Neural progenitor cell (in vitro differentiated cells): ENCODE data around the gene YKT6. TPM values are rescaled to one million over a fixed set of nuclear protein-coding genes. Genes with fewer than 3 reads are reported as not detected.

Experiments used
- DNase-seq: peaks from one replicate; pipeline ENCODE4 v3.0.0-alpha.2; 2016; ENCODE audit warnings: low spot score
- H2AFZ ChIP-seq: fragments of 200-600 bp; sonication (generic); replicated peaks from 2 replicates; pipeline ENCODE4 v1.6.1; 2016; ENCODE audit warnings: antibody characterized with exemption
- H3F3A ChIP-seq: fragments of 200-600 bp; sonication (generic); 2 replicates; pipeline ENCODE4 v1.6.1; 2016; ENCODE audit warnings: antibody characterized with exemption, low read depth
- H3K27ac ChIP-seq: fragments of 200-600 bp; sonication (generic); 2 replicates; pipeline ENCODE4 v1.5.1; 2016; ENCODE audit warnings: mild to moderate bottlenecking
- H3K27me3 ChIP-seq: fragments of 200-600 bp; sonication (generic); 2 replicates; pipeline ENCODE4 v1.6.1; 2016; ENCODE audit warnings: mild to moderate bottlenecking, moderate library complexity
- H3K36me3 ChIP-seq: fragments of 200-600 bp; sonication (generic); 2 replicates; pipeline ENCODE4 v1.5.1; 2016
- H3K4me1 ChIP-seq: fragments of 200-600 bp; sonication (generic); 2 replicates; pipeline ENCODE4 v1.6.1; 2016; ENCODE audit warnings: mixed run types
- H3K4me2 ChIP-seq: fragments of 200-600 bp; sonication (generic); 2 replicates; pipeline ENCODE4 v1.6.1; 2016
- H3K4me3 ChIP-seq: fragments of 200-600 bp; sonication (generic); 2 replicates; pipeline ENCODE4 v1.5.1; 2016
- H3K79me2 ChIP-seq: fragments of 200-600 bp; sonication (generic); 2 replicates; pipeline ENCODE4 v1.6.1; 2016; ENCODE audit warnings: low read depth
- H3K9ac ChIP-seq: fragments of 200-600 bp; sonication (generic); 2 replicates; pipeline ENCODE4 v1.6.1; 2016
- H3K9me3 ChIP-seq: fragments of 200-600 bp; sonication (generic); 2 replicates; pipeline ENCODE4 v1.5.1; 2016; ENCODE audit warnings: low read depth
- H4K20me1 ChIP-seq: fragments of 200-600 bp; sonication (generic); 2 replicates; pipeline ENCODE4 v1.6.1; 2016; ENCODE audit warnings: low read depth
- H3K27ac Mint-ChIP-seq: 3 replicates; pipeline ENCODE4 v1.8.0; 2021; ENCODE audit warnings: mixed read lengths
- H3K27me3 Mint-ChIP-seq: 2 replicates; pipeline ENCODE4 v1.8.0; 2022; ENCODE audit warnings: low read depth, mild to moderate bottlenecking, inconsistent platforms, moderate library complexity, mixed read lengths; ENCODE audit not compliant: insufficient read depth
- H3K36me3 Mint-ChIP-seq: 3 replicates; pipeline ENCODE4 v1.8.0; 2021; ENCODE audit warnings: mixed read lengths
- H3K4me1 Mint-ChIP-seq: 3 replicates; pipeline ENCODE4 v1.8.0; 2021; ENCODE audit warnings: mixed read lengths
- H3K4me3 Mint-ChIP-seq: 3 replicates; pipeline ENCODE4 v1.8.0; 2021; ENCODE audit warnings: mild to moderate bottlenecking, moderate library complexity, mixed read lengths
- H3K9me3 Mint-ChIP-seq: 3 replicates; pipeline ENCODE4 v1.8.0; 2020; ENCODE audit warnings: mixed read lengths
- CTCF ChIP-seq: fragments of 200-600 bp; sonication (generic); IDR thresholded peaks from 2 replicates; pipeline ENCODE4 v1.5.1; 2017; ENCODE audit warnings: antibody characterized with exemption, mild to moderate bottlenecking
- EZH2 ChIP-seq: fragments of 200-600 bp; sonication (generic); IDR thresholded peaks from 2 replicates; pipeline ENCODE4 v1.6.1; 2017; ENCODE audit warnings: antibody characterized with exemption, mild to moderate bottlenecking, moderate library complexity
- EZH2phosphoT487 ChIP-seq: fragments of 200-600 bp; sonication (generic); IDR thresholded peaks from 2 replicates; pipeline ENCODE4 v1.6.1; 2017; ENCODE audit warnings: antibody characterized with exemption
- total RNA-seq: library from RNA; depleted of rRNA; stranded (reverse); fragments of >200 nt; gene quantifications from 2 replicates; pipeline ENCODE4 v1.2.3, GENCODE V29; 2015; ENCODE audit warnings: low replicate concordance

Gene YKT6
- total RNA-seq, result 43.8 and 69.2 TPM in 2 replicates

GRCh38 chr7:44200699-44201461 lies at the start of gene YKT6:
Gene YKT6, plus strand, starts transcription at chr7:44200978. Its CDS starts 158 bp downstream, at chr7:44201136.
- Mint-ChIP-seq H3K4me1 (peaks cover 17% of the 10 kb centered on the region), H3K9me3 (no peaks in the 10 kb centered on the region), H3K36me3 (peaks cover 2% of the 10 kb centered on the region), H3K27me3 (no peaks in the 10 kb centered on the region), H3K4me3 (peak within 1 kb of the TSS; percentile 91), H3K27ac (no peak within 1 kb of the TSS)
- peaks cover 25% of the 10 kb centered on the region for H4K20me1 ChIP-seq
- H3K27me3 ChIP-seq, result peaks cover 17% of the 10 kb centered on the region
- H3K4me1 ChIP-seq, result peaks cover 9% of the 10 kb centered on the region
- no peak within 1 kb of the TSS for H3K27ac ChIP-seq
- peak; percentile 95 for DNase-seq
- H2AFZ ChIP-seq, result peak within 1 kb of the TSS; percentile 80
- H3F3A ChIP-seq, result peaks cover 3% of the 10 kb centered on the region
- peak within 1 kb of the TSS; percentile 86 for H3K9ac ChIP-seq
- TF ChIP-seq CTCF, result peak; percentile 61
- TF ChIP-seq EZH2phosphoT487, result no peak
- no peaks in the 10 kb centered on the region for H3K9me3 ChIP-seq
- H3K79me2 ChIP-seq, result peaks cover 35% of the 10 kb centered on the region
- peak within 1 kb of the TSS; percentile 96 for H3K4me3 ChIP-seq
- H3K36me3 ChIP-seq, result no peaks in the 10 kb centered on the region
- H3K4me2 ChIP-seq, result peak within 1 kb of the TSS; percentile 88

GRCh38 chr7:44151956-44152355 lies 48.8 kb upstream of the YKT6 start:
- peaks cover 9% of the 10 kb centered on the region for H3K27me3 Mint-ChIP-seq
- peaks cover 11% of the 10 kb centered on the region for H3K4me1 ChIP-seq
- no peak for DNase-seq
- H3K79me2 ChIP-seq, result no peaks in the 10 kb centered on the region
- peaks cover under 1% of the 10 kb centered on the region for H3F3A ChIP-seq
- H3K27me3 ChIP-seq, result peaks cover 4% of the 10 kb centered on the region
- H3K36me3 Mint-ChIP-seq, result no peaks in the 10 kb centered on the region
- no peak overlapping the region for H3K4me2 ChIP-seq
- no peak overlapping the region for H3K27ac ChIP-seq
- H3K9ac ChIP-seq, result no peak overlapping the region
- H3K27ac Mint-ChIP-seq, result no peak overlapping the region
- no peaks in the 10 kb centered on the region for H4K20me1 ChIP-seq
- H3K4me3 ChIP-seq, result no peak overlapping the region
- H3K36me3 ChIP-seq, result no peaks in the 10 kb centered on the region
- no peak for TF ChIP-seq EZH2
- TF ChIP-seq CTCF, result no peak
- no peak for TF ChIP-seq EZH2phosphoT487
- H3K9me3 ChIP-seq, result no peaks in the 10 kb centered on the region
- no peak overlapping the region for H3K4me3 Mint-ChIP-seq
- peaks cover 9% of the 10 kb centered on the region for H3K4me1 Mint-ChIP-seq
- no peak overlapping the region for H2AFZ ChIP-seq
- no peaks in the 10 kb centered on the region for H3K9me3 Mint-ChIP-seq

- Histone ChIP-seq H3K79me2 (no peaks in the 10 kb centered on the region), H3K4me1 (peaks cover 3% of the 10 kb centered on the region), H3K9ac (no peak overlapping the region), H3K4me2 (no peak overlapping the region), H3K27me3 (no peaks in the 10 kb centered on the region), H3K4me3 (no peak overlapping the region), H3K27ac (no peak overlapping the region), H3K9me3 (no peaks in the 10 kb centered on the region), H3F3A (no peaks in the 10 kb centered on the region), H4K20me1 (no peaks in the 10 kb centered on the region), H3K36me3 (no peaks in the 10 kb centered on the region), H2AFZ (no peak overlapping the region)
- TF ChIP-seq EZH2 (no peak), EZH2phosphoT487 (no peak), CTCF (no peak)
- Mint-ChIP-seq H3K4me3 (no peak overlapping the region), H3K36me3 (no peaks in the 10 kb centered on the region), H3K4me1 (peaks cover 9% of the 10 kb centered on the region), H3K27ac (no peak overlapping the region), H3K9me3 (no peaks in the 10 kb centered on the region), H3K27me3 (peaks cover 4% of the 10 kb centered on the region)
- no peak for DNase-seq
Measured at GRCh38 chr7:44152971-44153947, 47.5 kb upstream of the YKT6 start.
